GM12873 (cell line): Measurements from ENCODE around the gene GPR15.

Experiments
- CTCF ChIP-seq: IDR thresholded peaks from 2 replicates; pipeline ENCODE4 v1.5.1; 2012; ENCODE audit warnings: low read depth, mild to moderate bottlenecking, moderate library complexity, low read length, control low read depth; ENCODE audit not compliant: insufficient read depth; ENCODE audit errors: missing control alignments

The GPR15 gene

GRCh38 chr3:98552232-98553020 is 20.6 kb downstream of the GPR15 start:
- no peak for TF ChIP-seq CTCF

- TF ChIP-seq CTCF = no peak
Measured at GRCh38 chr3:98553021-98553563, 21.3 kb downstream of the GPR15 start.

GRCh38 chr3:98553753-98554152 is 22.0 kb downstream of the GPR15 start:
- TF ChIP-seq CTCF = no peak

GRCh38 chr3:98554580-98554979 is 22.8 kb downstream of the GPR15 start:
- TF ChIP-seq CTCF = no peak

GRCh38 chr3:98555025-98555379 is 23.2 kb downstream of the GPR15 start:
- TF ChIP-seq CTCF = no peak

- TF ChIP-seq CTCF = no peak
Measured at GRCh38 chr3:98556164-98557130, 24.7 kb downstream of the GPR15 start.
